ENCODE results near the gene ATRAID.
"Not testable (repeated sequence)": the region's sequence is repeated elsewhere in the genome, so short reads cannot be mapped to it uniquely, and the experiment has no call there.

Gene ATRAID, protein sequence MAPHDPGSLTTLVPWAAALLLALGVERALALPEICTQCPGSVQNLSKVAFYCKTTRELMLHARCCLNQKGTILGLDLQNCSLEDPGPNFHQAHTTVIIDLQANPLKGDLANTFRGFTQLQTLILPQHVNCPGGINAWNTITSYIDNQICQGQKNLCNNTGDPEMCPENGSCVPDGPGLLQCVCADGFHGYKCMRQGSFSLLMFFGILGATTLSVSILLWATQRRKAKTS

DNA sequence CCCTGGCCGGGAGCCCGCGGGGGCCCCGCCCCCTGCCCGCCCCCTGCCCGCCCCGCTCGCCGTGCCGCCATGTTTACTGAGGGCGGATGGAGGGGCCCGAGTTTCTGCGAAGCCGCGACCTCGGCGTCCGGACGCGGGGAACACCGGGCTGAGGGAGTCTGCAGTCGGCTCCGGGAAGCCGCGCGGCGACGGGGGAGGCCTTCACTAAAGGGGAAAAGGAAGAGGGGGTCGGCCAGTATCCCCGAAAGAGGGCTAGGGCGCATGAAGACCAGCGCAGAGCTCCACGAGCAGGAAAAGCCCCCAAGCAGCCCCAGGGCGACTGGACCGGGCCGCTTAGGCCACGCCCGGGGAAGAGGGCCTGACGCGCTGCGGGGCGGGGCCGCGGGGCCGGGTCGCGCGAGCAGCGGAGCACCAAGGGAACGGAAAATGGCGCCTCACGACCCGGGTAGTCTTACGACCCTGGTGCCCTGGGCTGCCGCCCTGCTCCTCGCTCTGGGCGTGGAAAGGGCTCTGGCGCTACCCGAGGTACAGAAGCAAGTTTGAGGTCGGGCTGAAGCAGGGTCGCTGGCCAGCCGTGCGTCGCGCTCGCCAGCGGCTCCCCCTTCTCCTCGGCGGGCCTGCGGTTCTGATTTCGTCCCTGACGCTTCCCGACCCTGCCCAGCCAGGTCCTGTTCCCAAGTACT is at the start of gene ATRAID, which contains the start of gene SLC5A6:
TSS of gene ATRAID (plus strand) at position 99 of the 683 bp plus-strand sequence. CDS start at position 427, 328 bp downstream.
TSS of gene SLC5A6 (minus strand) at position 326 of the 683 bp plus-strand sequence. CDS start 4,618 bp downstream, outside the sequence.
- in situ Hi-C loops (cut with HindIII; ENCODE audit: low sequenced_read_pairs) = no loop called here

DNA sequence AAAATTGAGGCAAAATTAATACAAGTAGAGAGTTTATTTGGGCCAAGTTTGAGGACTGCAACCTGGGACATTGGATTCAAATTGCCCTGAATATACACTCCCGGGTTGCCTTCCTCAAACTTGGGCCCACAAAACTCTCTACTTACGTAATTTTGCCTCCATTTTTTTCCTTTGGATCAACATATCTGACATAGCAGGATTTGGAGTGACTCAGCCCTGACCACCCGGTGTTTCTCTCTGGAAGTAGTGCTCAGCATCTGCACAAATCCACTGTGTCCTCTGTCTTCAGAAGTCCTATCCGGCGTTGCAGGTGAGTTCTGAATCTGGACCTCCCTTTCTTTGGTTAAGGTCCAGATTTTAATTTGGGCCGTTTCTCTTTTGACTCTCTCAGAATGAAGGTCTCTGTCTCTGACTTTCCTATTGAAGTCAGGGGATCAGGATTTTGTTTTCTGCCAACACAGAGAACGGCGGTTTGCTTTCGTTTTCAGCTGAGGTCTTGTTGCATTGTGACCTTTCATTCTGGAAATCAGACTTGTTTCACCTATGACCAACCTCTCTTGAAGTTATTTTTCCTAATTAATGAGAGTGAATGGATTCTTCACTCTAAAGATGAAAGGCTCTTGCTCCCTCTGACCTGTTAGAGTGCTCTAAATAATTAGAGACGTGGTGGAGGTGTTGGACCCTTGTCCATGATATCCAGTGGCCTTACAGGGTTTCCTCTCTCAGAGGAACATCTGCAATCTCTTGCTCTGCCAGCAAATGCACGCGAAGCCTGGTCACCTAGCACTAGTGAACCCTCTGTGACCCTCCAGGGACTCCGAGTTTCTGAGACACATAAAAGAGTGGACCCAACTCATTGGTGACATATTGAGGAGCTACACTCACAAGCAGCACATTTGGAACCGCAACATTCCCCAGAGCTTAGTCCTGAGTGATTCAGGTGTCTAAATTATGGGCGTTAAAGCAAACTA is 49.4 kb upstream of the ATRAID start:
- in situ Hi-C loops (cut with HindIII; ENCODE audit: low sequenced_read_pairs) = no loop called here

DNA sequence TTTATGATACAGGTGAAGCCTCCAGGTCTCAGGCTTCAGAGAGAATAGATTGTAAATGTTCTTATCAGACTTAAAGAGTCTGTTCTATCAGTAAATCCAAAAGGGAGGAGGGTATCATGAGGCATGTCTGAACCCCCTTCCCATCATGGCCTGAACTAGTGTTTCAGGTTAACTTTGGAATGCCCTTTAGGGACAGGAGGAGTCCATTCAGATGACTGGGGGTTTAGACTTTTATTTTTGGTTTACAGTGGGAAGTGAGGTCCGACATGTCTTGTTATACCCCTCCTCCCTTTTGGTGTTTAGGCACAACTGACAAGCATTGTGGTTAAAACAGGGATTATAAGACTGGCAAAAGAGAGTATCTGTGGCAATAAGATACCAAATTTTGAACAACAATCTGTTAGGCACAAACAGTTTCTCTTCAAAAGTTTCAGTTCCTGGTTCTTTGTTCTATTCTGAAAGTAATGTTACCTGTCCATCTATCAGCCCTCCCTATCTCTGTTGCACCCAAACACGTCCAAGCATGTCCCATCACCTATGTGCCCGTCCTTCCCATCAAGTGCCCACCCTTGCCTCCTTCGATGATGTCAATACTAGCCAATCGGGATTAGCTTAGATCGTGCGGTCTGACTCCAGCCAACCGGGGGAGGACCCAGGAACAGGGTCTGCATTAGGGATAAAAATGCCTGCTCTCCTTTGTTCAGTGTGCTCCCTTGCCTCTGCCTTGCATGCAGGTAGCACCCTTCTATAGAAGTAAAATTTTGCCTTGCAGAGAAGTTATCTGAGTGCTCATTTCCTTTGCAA is 46.7 kb upstream of the ATRAID start:
- in situ Hi-C loops (cut with HindIII; ENCODE audit: low sequenced_read_pairs) = no loop called here

DNA sequence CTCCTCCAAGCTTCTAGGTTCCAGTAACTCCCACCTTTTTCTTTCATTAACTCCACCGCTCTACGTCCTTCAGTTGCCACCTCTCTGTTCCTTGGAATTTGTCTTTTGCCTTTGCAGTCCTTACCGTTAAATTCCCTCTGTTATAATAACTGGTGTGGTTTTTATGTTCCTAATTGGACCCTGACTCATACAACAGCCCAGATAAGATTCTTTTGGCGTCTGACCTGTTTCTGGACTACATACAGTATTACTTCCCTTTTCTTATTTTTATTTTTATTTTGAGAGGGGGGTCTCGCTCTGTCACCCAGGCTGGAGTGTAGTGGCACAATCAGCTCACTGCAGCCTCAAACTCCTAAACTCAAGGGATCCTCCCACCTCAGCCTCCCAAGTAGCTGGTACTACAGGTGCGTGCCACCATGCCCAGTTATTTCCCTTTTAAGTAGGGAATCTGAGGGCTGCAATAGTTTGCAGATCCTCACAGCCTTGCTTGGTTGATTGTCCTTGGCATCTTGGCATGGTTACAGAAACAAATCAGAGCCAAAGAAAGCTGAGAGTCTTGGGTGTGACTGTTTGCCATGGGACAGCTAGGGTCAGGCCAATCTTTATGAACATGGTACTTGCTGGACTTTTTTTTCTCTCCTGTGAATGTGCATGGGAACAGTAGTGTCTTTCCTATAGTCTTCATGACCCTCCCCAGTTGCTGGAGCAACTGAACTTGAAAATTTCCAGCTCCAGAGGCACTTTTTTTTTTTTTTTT is 41.1 kb upstream of the ATRAID start:
- in situ Hi-C loops (cut with HindIII; ENCODE audit: low sequenced_read_pairs) = no loop called here

DNA sequence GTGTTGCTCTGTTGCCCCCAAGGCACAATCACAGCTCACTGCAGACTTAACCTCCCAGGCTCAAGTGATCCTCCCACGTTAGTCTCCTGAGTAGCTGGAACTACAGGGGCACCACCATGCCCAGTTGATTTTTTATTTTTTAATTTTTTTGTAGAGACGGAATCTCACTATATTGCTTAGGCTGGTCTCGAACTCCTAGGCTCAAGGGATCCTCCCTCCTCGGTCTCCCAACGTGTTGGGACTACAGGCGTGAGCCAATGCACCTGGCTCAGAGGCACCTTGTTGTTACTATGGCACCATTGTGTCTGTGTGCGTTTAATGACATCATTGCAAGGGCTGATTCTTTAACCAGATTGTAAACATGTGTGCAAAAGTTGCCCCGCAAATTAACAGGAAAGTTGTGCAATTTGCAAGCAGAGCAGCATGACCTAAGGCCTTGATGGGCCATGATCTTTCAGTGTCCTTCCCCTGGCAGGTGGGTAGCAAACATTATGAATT is 40.4 kb upstream of the ATRAID start:
- in situ Hi-C loops (cut with HindIII; ENCODE audit: low sequenced_read_pairs) = no loop called here

DNA sequence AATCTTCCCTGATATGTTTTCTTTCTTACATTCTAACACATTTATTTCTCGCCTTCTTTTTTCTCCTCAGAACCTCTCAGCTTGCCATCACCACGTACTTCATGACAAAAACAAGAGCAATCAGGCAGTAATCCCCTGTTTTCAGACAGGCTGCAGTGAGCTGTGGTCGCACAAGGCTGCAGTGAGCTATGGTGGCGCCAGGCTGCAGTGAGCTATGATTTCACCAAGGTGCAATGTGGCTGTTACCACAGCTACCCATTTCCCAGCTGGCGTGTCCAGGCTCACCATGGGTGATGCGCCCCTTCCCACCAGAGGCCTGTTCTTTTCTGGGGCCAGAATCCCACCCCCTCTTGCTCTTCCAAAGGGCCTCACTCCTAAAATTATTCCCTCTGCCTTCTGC is 37.2 kb upstream of the ATRAID start:
- in situ Hi-C loops (cut with HindIII; ENCODE audit: low sequenced_read_pairs) = no loop called here

DNA sequence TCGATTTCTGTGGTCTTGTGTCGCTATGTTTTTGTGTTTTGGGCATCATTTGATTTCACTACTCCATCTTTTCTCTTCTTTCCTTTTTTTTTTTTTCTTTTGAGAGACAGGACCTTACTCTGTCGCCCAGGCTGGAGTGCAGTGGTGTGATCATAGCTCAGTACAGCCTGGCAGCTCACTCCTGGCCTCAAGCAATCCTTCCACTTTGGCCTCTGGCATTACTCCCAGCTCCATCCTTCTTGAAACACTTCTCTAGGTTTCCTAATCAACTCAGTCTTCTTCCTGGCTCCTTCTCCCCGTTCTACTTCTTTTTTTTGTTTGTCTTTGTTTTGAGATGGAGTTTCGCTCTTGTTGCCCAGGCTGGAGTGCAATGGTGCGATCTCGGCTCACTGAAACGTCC is 36.5 kb upstream of the ATRAID start:
- in situ Hi-C loops (cut with HindIII; ENCODE audit: low sequenced_read_pairs) = no loop called here

DNA sequence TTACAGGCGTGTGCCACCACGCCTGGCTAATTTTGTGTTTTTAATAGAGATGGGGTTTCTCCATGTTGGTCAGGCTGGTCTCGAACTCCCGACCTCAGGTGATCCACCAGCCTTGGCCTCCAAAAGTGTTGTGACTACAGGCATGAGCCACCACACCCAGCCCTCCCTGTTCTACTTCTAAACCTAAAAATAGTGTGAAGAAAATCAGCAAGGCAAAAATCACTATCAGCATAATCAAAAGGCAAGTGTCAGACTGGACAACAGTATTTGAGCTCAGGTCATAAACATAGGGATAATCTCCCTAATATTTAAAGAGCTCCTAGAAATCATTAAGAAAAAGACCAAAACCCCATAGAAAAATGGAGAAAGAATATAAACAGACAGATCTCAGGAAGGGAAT is 36.1 kb upstream of the ATRAID start:
- in situ Hi-C loops (cut with HindIII; ENCODE audit: low sequenced_read_pairs) = not testable (repeated sequence)

DNA sequence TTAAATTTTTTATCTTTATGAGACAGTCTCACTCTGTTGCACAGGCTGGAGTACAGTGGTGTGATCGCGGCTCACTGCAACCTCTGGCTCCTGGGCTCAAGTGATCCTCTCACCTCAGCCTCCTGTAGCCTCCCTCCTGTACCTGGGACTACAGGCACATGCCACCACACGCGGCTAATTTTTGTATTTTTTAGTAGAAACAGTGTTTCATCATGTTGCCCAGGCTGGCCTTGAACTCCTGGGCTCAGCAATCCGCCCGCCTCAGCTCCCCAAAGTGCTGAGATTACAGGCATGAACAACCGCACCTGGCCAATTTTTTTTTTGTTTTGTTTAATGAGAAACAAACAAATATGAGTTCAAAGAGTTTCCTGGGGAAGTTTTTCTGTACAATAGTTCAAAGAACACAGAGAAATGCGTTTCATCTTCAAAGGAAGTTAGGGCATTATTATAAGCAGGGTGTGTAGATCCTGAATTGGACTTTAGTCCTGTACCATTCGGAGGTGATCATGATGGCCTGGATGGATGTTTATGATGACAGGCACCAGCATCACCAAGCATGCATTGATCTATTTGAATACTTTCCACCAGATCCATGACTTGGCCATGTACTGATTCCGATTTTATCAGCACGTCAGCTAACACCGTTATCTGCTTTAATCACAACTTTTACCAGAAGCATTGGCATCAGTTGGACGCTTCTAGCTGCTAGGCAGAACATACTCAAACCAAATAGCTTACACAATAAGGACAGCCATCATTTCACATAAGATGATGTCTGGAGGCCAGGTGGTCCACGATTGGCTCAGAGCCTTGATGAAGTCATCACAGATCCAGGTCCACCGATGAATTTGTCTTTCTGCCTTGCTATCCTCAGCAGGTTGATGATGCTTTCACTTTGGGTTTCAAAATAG is 34.1 kb upstream of the ATRAID start:
- in situ Hi-C loops (cut with HindIII; ENCODE audit: low sequenced_read_pairs) = no loop called here

DNA sequence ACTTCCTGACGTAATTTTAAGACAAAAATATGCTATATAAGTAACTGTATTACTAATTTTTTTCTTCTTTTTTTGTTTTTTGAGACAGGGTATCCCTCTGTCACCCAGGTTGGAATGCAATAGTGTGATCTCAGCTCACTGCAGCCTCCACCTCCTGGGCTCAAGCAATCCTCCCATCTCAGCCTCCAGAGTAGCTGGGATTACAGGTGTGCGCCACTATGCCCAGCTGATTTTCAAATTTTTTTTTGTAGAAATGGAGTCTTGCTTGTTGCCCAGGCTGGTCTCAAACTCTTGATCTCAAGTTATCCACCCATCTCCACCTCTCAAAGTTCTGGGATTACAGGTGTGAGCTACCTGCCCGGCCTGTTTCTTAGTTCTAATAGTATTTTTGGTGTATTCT is 33.4 kb upstream of the ATRAID start:
- in situ Hi-C loops (cut with HindIII; ENCODE audit: low sequenced_read_pairs) = no loop called here

DNA sequence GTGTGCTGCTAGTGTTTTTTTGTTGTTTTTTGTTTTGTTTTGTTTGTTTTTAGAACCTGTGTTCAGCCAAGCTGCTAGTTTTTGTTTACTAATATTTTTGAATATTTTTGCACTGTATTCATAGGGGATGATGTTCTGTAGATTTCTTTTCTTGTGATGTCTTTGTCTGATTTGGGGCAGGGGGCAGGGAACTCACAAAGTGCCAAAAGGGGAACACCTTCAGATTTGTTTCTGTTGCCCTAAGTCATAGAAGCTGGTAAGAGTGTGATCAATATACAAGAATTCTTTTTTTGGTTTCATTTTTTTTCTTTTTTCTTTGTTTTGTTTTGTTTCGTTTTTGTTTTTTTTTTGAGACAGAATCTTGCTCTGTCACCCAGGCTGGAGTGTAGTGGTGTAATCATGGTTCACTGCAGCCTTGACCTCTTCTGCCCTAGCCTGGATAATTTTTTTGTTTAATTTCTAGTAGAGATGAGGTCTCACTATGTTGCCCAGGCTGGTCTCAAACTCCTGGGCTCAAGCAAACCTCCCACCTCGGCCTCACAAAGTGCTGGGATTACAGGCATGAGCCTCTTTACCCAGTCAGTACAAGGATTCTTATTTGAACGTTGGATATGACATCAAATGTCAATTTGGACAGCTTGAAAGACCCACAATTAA is 32.4 kb upstream of the ATRAID start:
- in situ Hi-C loops (cut with HindIII; ENCODE audit: low sequenced_read_pairs) = no loop called here

DNA sequence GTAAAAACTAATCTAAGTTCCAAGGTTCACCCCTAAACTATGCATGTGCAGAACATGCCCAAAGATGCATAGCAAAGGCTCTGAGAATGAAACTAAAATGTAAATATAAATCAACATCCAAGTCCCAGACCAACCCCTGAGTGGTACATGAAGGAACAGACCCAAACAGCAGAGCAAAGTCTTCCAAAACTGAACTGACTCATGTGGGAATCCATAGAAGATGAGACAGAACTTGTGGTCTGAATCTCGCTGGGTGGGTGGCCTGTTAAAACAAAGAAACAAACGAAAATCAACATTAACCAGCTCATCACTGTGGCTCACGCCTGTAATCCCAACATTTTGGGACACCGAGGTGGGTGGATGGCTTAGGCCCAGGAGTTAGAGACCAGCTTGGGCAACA is 29.5 kb upstream of the ATRAID start:
- in situ Hi-C loops (cut with HindIII; ENCODE audit: low sequenced_read_pairs) = no loop called here

DNA sequence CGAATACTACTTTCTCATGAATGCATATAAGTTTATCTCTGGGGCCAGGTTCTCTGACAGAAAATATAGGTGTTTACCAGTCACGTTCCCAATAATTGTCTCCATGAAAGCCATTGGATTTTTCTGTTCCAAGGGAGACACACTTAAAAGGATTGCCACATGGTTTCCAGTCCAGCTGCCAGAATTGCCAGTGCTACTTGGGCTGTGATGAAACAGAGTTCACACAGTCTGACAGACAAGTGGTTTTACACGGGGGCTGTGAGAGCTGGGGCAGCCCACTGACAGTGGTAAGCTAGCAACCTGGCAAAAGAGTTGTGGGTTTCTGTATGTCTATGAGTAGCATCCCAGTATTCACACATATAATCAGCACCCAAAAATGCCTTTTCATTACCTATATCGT is 27.7 kb upstream of the ATRAID start:
- in situ Hi-C loops (cut with HindIII; ENCODE audit: low sequenced_read_pairs) = no loop called here

DNA sequence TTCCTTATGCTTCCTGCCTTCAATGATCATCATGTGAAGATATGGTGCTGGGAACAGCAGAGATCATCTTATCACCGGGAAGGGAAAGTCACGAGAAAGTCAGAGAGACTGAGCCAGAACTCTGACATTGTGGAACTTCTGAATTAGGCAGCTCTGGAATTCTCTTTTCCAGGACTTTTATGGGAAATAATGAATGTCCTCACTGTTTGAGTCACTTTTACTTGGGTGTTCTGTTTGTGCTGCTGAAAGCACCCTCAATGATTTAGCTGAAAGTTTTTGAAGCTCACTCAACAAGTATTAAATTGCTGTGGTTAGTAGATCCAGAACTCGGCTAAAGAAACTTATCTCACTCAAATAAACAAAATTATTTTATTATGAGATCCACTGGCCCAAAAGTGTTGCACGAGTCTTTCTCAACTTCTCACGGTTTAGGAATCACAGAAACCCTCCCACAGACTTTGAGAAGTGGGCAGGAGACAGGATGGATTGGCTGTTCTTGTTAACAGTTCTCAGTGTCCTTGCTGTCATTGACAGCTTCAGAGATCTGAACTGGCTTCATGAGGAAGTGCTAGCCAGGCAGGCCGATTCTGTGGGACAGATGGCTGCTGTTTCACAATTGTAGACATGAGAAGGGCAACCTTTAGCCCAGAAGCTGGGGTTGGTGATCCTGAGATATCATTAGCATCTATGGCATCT is 26.4 kb upstream of the ATRAID start:
- in situ Hi-C loops (cut with HindIII; ENCODE audit: low sequenced_read_pairs) = no loop called here

DNA sequence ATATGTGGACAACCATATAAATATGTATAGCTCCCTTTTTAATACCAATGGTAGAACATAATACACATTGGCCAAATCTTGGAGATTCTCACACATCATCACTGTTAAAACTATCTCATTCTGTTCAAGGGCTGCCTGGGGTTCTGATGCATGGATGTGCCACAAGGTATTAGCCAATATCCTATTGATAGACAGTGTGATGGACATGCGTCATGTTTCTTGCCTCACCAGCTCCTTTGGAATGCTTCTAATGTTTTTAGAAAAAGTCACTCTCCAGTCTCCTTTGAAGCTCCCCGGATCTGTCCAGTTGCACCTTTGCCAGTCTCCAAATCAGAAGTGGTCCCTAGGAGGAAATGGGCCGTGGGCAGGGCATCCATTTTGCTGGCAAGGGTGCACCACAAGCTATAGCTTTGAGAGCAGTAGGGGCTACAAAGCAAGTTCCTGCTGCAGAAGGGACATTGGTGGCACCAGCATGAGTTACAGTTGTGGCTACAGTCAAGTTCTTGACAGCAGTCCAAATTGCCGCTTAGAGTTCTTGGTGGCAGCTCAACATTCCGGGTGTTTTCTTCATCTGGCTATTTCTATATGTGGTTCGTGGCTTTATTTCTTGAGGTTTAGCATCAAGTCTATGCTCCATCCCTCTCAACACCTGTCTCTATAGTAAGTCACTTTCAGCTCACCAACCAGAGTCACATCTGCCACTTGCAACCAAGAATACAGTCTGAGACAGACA is 25.1 kb upstream of the ATRAID start:
- in situ Hi-C loops (cut with HindIII; ENCODE audit: low sequenced_read_pairs) = no loop called here

DNA sequence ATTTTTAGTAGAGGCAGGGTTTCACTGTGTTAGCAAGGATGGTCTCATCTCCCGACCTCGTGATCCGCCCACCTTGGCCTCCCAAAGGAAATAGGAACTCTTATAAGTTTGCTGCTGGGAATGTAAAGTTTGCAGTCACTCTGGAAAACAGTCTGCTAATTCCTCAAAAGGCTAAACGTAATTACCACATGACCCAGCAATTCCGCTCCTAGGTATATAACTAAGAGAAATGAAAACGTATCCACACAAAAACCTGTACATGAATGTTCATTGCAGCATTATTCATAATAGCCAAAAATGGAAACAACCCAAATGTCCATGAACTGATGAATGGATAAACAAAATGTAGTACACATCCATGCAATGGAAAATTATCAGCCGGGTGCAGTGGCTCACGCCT is 21.9 kb upstream of the ATRAID start:
- in situ Hi-C loops (cut with HindIII; ENCODE audit: low sequenced_read_pairs) = no loop called here

Data from DLD1 (cell line).